ENCODE data around the gene PPP2R2C.

PPP2R2C gene

GRCh38 chr4:6493658-6494304, 21.4 kb upstream of the PPP2R2C start:
- DNase-seq: no peak

GRCh38 chr4:6492861-6493657, 20.6 kb upstream of the PPP2R2C start:
- DNase-seq: no peak

- no peak for DNase-seq
Observed at GRCh38 chr4:6492027-6492590, 19.7 kb upstream of the PPP2R2C start.

- no peak for DNase-seq
Observed at GRCh38 chr4:6491235-6491634, 18.8 kb upstream of the PPP2R2C start.

- no peak for DNase-seq
Observed at GRCh38 chr4:6489927-6490326, 17.5 kb upstream of the PPP2R2C start.

GRCh38 chr4:6487466-6487865, 15.1 kb upstream of the PPP2R2C start:
- no peak for DNase-seq

- no peak for DNase-seq
Observed at GRCh38 chr4:6480534-6481088, 8.2 kb upstream of the PPP2R2C start.

GRCh38 chr4:6478546-6479220, 6.3 kb upstream of the PPP2R2C start:
- no peak for DNase-seq

GRCh38 chr4:6476893-6477292, 4.5 kb upstream of the PPP2R2C start:
- DNase-seq: no peak

- no peak for DNase-seq
Observed at GRCh38 chr4:6475492-6476020, 3.1 kb upstream of the PPP2R2C start.

GRCh38 chr4:6474705-6475457, 2.5 kb upstream of the PPP2R2C start:
- no peak for DNase-seq

- DNase-seq: no peak
Observed at GRCh38 chr4:6474053-6474568, 1.7 kb upstream of the PPP2R2C start.

GRCh38 chr4:6473264-6474052, 1.0 kb upstream of the PPP2R2C start:
- DNase-seq: no peak

- DNase-seq: no peak
Observed at GRCh38 chr4:6472008-6472386, 417 bp downstream of the PPP2R2C start.

- DNase-seq: no peak
Observed at GRCh38 chr4:6471307-6472007, 957 bp downstream of the PPP2R2C start.

- DNase-seq: peak; percentile 4
Observed at GRCh38 chr4:6470502-6471306, 1.7 kb downstream of the PPP2R2C start.

- DNase-seq: no peak
Observed at GRCh38 chr4:6469898-6470501, 2.4 kb downstream of the PPP2R2C start.

- no peak for DNase-seq
Observed at GRCh38 chr4:6469144-6469543, 3.3 kb downstream of the PPP2R2C start.

- no peak for DNase-seq
Observed at GRCh38 chr4:6468376-6468775, 4.0 kb downstream of the PPP2R2C start.

Measured in fibroblast of skin of right quadriceps (primary cell).